Mesenteric fat pad (tissue), 1 donor: ENCODE data around the gene SH3RF3. TPM values are rescaled to one million over a fixed set of nuclear protein-coding genes. Genes with fewer than 3 reads are reported as not detected.
A peak's percentile ranks its signal among the peaks of the same experiment; 100 is the strongest.

Experiments
- DNase-seq: peaks from one replicate; pipeline ENCODE4 v3.0.0-alpha.2; 2020; ENCODE audit warnings: low spot score
- total RNA-seq: library from RNA; stranded (reverse); fragmentation: NEBNext Ultra II Directional; extraction: Animal tissue kit (Norgen Biotek cat#: 25700); gene quantifications from one replicate; pipeline ENCODE4 v1.2.1, GENCODE V29; 2021
- donor health status: DM: yes; HTN: yes; CAD: no.

The SH3RF3 gene
- total RNA-seq, 1 donor from 2014 or later, result 20.4 TPM

- DNase-seq, result peak; percentile 72
These were observed 219.2 kb downstream of the SH3RF3 start for GRCh38 chr2:109348190-109348589.

- DNase-seq, result no peak
These were observed 219.9 kb downstream of the SH3RF3 start for GRCh38 chr2:109348671-109349502.

GRCh38 chr2:109349503-109350465, 220.8 kb downstream of the SH3RF3 start:
- DNase-seq, result peak; percentile 75

- DNase-seq, result no peak
These were observed 221.5 kb downstream of the SH3RF3 start for GRCh38 chr2:109350526-109350925.

GRCh38 chr2:109351164-109351756, 222.3 kb downstream of the SH3RF3 start:
- DNase-seq, result peak; percentile 90

GRCh38 chr2:109352056-109352897, 223.3 kb downstream of the SH3RF3 start:
- no peak for DNase-seq

GRCh38 chr2:109352898-109353689, 224.1 kb downstream of the SH3RF3 start:
- DNase-seq, result peak; percentile 85

- peak; percentile 78 for DNase-seq
These were observed 225.1 kb downstream of the SH3RF3 start for GRCh38 chr2:109353806-109354745.

- no peak for DNase-seq
These were observed 226.3 kb downstream of the SH3RF3 start for GRCh38 chr2:109355192-109355843.

GRCh38 chr2:109356324-109357035, 227.5 kb downstream of the SH3RF3 start:
- peak; percentile 55 for DNase-seq

- no peak for DNase-seq
These were observed 235.2 kb downstream of the SH3RF3 start for GRCh38 chr2:109364217-109364616.

GRCh38 chr2:109365131-109365530, 236.1 kb downstream of the SH3RF3 start:
- peak; percentile 49 for DNase-seq

GRCh38 chr2:109367683-109368082, 238.7 kb downstream of the SH3RF3 start:
- DNase-seq, result no peak

GRCh38 chr2:109368798-109369197, 239.8 kb downstream of the SH3RF3 start:
- peak; percentile 51 for DNase-seq

GRCh38 chr2:109369671-109370191, 240.7 kb downstream of the SH3RF3 start:
- peak; percentile 84 for DNase-seq

- DNase-seq, result peak; percentile 55
These were observed 241.5 kb downstream of the SH3RF3 start for GRCh38 chr2:109370399-109371035.
